B cell (primary cell): ENCODE results near the gene PIK3IP1. TPM values are rescaled to one million over a fixed set of nuclear protein-coding genes. Genes with fewer than 3 reads are reported as not detected.

Experiments
- ATAC-seq: fragments of 200-7000 bp; cut with Tn5 transposase; one replicate; pipeline ENCODE4 v1.10.0; 2021; ENCODE audit warnings: low read depth, mild to moderate bottlenecking, moderate number of reproducible peaks, moderate library complexity
- CTCF ChIA-PET: fragments of 350-600 bp; sonication (Branson Sonifier 250); formaldehyde crosslinking; loops from one replicate; lab custom pipeline; 2021; ENCODE audit warnings: antibody characterized with exemption, inconsistent platforms; lab: Charles Lee
- POLR2A ChIA-PET: fragments of 350-600 bp; sonication (Branson Sonifier 250); formaldehyde crosslinking; loops from one replicate; lab custom pipeline; 2021; ENCODE audit warnings: antibody characterized with exemption; lab: Charles Lee
- DNase-seq: peaks from one replicate; pipeline ENCODE4 v3.0.0; 2013
- H2AFZ ChIP-seq: 2 replicates; pipeline ENCODE4 v1.6.1; 2012; ENCODE audit warnings: mild to moderate bottlenecking, low read depth, low read length; ENCODE audit not compliant: insufficient read depth, poor library complexity, severe bottlenecking
- H3K27ac ChIP-seq, 2 donors: 1 replicate in 1 of 2; 2 replicates in 1 of 2; pipeline ENCODE4 v1.5.1; 2012 to 2013; ENCODE audit warnings: low read length in 2 of 2, mild to moderate bottlenecking in 2 of 2, moderate library complexity in 1 of 2
- H3K27me3 ChIP-seq, 4 experiments: fragments of 200-600 bp in 1 of 4; sonication (generic) in 1 of 4; replicated peaks in 1 of 4; 1 replicate in 2 of 4; 2 replicates in 2 of 4; pipeline versions ENCODE4 v1.6.1 to v1.7.0; 2013 to 2016; ENCODE audit warnings: low read length in 3 of 4, mild to moderate bottlenecking in 2 of 4, mixed read lengths in 1 of 4, moderate library complexity in 1 of 4; ENCODE audit not compliant: insufficient read depth in 4 of 4, control insufficient read depth in 3 of 4; ENCODE audit errors: control extremely low read depth in 1 of 4
- H3K36me3 ChIP-seq, 2 experiments: replicated peaks in 1 of 2; 1 replicate in 1 of 2; 2 replicates in 1 of 2; pipeline versions ENCODE4 v1.6.1 to v1.7.1; 2013; ENCODE audit warnings: low read length in 1 of 2; ENCODE audit not compliant: insufficient read depth in 2 of 2, control insufficient read depth in 1 of 2; ENCODE audit errors: control extremely low read depth in 1 of 2, extremely low read depth in 1 of 2
- H3K4me1 ChIP-seq, 2 donors: fragments of 200-600 bp in 1 of 2; sonication (generic) in 1 of 2; 1 replicate in 1 of 2; 2 replicates in 1 of 2; pipeline versions ENCODE4 v1.5.1 to v1.6.1; 2013 to 2017; ENCODE audit warnings: low read length in 2 of 2; ENCODE audit not compliant: control insufficient read depth in 2 of 2, insufficient read depth in 2 of 2
- H3K4me2 ChIP-seq: replicated peaks from 2 replicates; pipeline ENCODE3; 2012; ENCODE audit warnings: mild to moderate bottlenecking, low read depth, low read length; ENCODE audit not compliant: poor library complexity, severe bottlenecking
- H3K4me3 ChIP-seq, 5 experiments: fragments of 200-600 bp in 1 of 5; sonication (generic) in 1 of 5; 1 replicate in 3 of 5; 2 replicates in 2 of 5; pipeline versions ENCODE4 v1.5.1 to v1.7.0; 2011 to 2016; ENCODE audit warnings: low read length in 4 of 5, mild to moderate bottlenecking in 4 of 5, low read depth in 2 of 5, control low read depth in 1 of 5, moderate library complexity in 1 of 5; ENCODE audit not compliant: insufficient read depth in 1 of 5; ENCODE audit errors: control extremely low read depth in 1 of 5, extremely low read depth in 1 of 5
- H3K79me2 ChIP-seq: fragments of 200-600 bp; sonication (generic); one replicate; pipeline ENCODE4 v1.6.0; 2016; ENCODE audit warnings: low read length; ENCODE audit not compliant: control insufficient read depth, insufficient read depth
- H3K9ac ChIP-seq: fragments of 200-600 bp; sonication (generic); 2 replicates; pipeline ENCODE4 v1.6.1; 2017; ENCODE audit warnings: mild to moderate bottlenecking, low read length, moderate library complexity
- H3K9me3 ChIP-seq, 3 donors: one replicate each; pipeline versions ENCODE4 v1.6.1 to v1.7.1; 2013; ENCODE audit warnings: low read length in 2 of 3; ENCODE audit not compliant: control insufficient read depth in 2 of 3, insufficient read depth in 1 of 3; ENCODE audit errors: control extremely low read depth in 1 of 3
- H4K20me1 ChIP-seq: 2 replicates; pipeline ENCODE4 v1.6.0; 2012; ENCODE audit warnings: mild to moderate bottlenecking, low read length; ENCODE audit not compliant: insufficient read depth, control insufficient read depth, poor library complexity, severe bottlenecking
- H3K27ac Mint-ChIP-seq: one replicate; pipeline ENCODE4 v1.8.0; 2021; ENCODE audit warnings: mixed read lengths
- H3K27me3 Mint-ChIP-seq: one replicate; pipeline ENCODE4 v1.8.0; 2021; ENCODE audit warnings: mixed read lengths
- H3K4me1 Mint-ChIP-seq: one replicate; pipeline ENCODE4 v1.8.0; 2021; ENCODE audit warnings: mixed read lengths
- H3K4me3 Mint-ChIP-seq: one replicate; pipeline ENCODE4 v1.8.0; 2021; ENCODE audit warnings: mixed read lengths
- H3K9me3 Mint-ChIP-seq: one replicate; pipeline ENCODE4 v1.8.0; 2022; ENCODE audit warnings: mixed read lengths; ENCODE audit not compliant: insufficient read depth
- EZH2 ChIP-seq: IDR thresholded peaks from 2 replicates; pipeline ENCODE4 v1.6.1; 2012; ENCODE audit warnings: borderline replicate concordance, low read depth, mild to moderate bottlenecking, moderate library complexity, low read length; ENCODE audit not compliant: insufficient read depth, poor library complexity, severe bottlenecking
- WGBS: methylation state at CpG from one replicate; pipeline ENCODE4 v1.1.5; 2013; ENCODE audit warnings: missing lambda C conversion rate; ENCODE audit not compliant: insufficient coverage; 5-methylcytosine and 5-hydroxymethylcytosine counted together
- intact Hi-C: fragments of 100-400 bp; cut with micrococcal nuclease; formaldehyde crosslinking; loops from one replicate; pipeline ENCODE4 v1.10.0; 2022
- polyA plus RNA-seq: library from polyadenylated mRNA; depleted of rRNA; stranded (reverse); fragments of >200 nt; gene quantifications from 2 replicates; pipeline ENCODE4 v1.2.3, GENCODE V29; 2012
- total RNA-seq, 2 donors: library from RNA; stranded (reverse); fragments of 120-200 nt in 1 of 2; gene quantifications; 1 replicate in 1 of 2; 2 replicates in 1 of 2; pipeline versions ENCODE4 v1.2.3 to v1.2.4, GENCODE V29; 2013 to 2022
- TF ChIP-seq, protein P1 (sequence below): fragments of 200-600 bp; IDR thresholded peaks from one replicate; pipeline ENCODE4 v1.8.0; 2022; ENCODE audit warnings: antibody characterized with exemption, mild to moderate bottlenecking

Gene PIK3IP1
- total and polyA plus RNA-seq, 2 donors (not counting 1 experiment from before 2014, with no cell fraction given): 89.8 to 92.9 TPM

- no peak for ATAC-seq
- no peak overlapping the region for H3K27ac ChIP-seq
- no peak overlapping the region for H3K4me2 ChIP-seq
- no peak overlapping the region for H3K4me3 ChIP-seq
- ChIA-PET POLR2A (no interaction called here), CTCF (interaction anchor here (1.0 to 2.0 kb wide), 2 partner anchors 20 to 22 kb away, joined by 4 to 6 read pairs; no protein-coding TSS in a partner anchor)
- no peak for DNase-seq
- 100% methylated on average over 6 of the region's 9 CpGs for WGBS
- Mint-ChIP-seq H3K27me3 (no peaks in the 10 kb centered on the region), H3K9me3 (no peaks in the 10 kb centered on the region), H3K4me1 (peaks cover 8% of the 10 kb centered on the region), H3K4me3 (no peak overlapping the region), H3K27ac (no peak overlapping the region)
- no peaks in the 10 kb centered on the region for H3K9me3 ChIP-seq
- H4K20me1 ChIP-seq: no peaks in the 10 kb centered on the region
- no peak overlapping the region for H2AFZ ChIP-seq
- intact Hi-C loops: no loop called here
- H3K9ac ChIP-seq: no peak overlapping the region
- TF ChIP-seq, protein P1, sequence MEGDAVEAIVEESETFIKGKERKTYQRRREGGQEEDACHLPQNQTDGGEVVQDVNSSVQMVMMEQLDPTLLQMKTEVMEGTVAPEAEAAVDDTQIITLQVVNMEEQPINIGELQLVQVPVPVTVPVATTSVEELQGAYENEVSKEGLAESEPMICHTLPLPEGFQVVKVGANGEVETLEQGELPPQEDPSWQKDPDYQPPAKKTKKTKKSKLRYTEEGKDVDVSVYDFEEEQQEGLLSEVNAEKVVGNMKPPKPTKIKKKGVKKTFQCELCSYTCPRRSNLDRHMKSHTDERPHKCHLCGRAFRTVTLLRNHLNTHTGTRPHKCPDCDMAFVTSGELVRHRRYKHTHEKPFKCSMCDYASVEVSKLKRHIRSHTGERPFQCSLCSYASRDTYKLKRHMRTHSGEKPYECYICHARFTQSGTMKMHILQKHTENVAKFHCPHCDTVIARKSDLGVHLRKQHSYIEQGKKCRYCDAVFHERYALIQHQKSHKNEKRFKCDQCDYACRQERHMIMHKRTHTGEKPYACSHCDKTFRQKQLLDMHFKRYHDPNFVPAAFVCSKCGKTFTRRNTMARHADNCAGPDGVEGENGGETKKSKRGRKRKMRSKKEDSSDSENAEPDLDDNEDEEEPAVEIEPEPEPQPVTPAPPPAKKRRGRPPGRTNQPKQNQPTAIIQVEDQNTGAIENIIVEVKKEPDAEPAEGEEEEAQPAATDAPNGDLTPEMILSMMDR: no peak
- TF ChIP-seq EZH2: no peak
- H3K4me1 ChIP-seq: peaks cover 5 to 11% of the 10 kb centered on the region in 2 donors
- peaks cover 6% of the 10 kb centered on the region for H3K79me2 ChIP-seq
- peaks cover 0 to 5% of the 10 kb centered on the region in 2 experiments for H3K36me3 ChIP-seq
- no peaks in the 10 kb centered on the region for H3K27me3 ChIP-seq
Observed at GRCh38 chr22:31248965-31249958, 43.0 kb downstream of the PIK3IP1 start.
